GM18868 (cell line): ENCODE measurements around the gene FAM184B.

Source experiments
- ATAC-seq: cut with Tn5 transposase; IDR thresholded peaks from one replicate; pipeline ENCODE4 v1.9.1; 2021; ENCODE audit warnings: mild to moderate bottlenecking, moderate library complexity; ENCODE audit not compliant: unreplicated experiment

Gene FAM184B

GRCh38 chr4:17646693-17647092 lies 134.7 kb downstream of the FAM184B start:
- ATAC-seq, result no peak

DNA sequence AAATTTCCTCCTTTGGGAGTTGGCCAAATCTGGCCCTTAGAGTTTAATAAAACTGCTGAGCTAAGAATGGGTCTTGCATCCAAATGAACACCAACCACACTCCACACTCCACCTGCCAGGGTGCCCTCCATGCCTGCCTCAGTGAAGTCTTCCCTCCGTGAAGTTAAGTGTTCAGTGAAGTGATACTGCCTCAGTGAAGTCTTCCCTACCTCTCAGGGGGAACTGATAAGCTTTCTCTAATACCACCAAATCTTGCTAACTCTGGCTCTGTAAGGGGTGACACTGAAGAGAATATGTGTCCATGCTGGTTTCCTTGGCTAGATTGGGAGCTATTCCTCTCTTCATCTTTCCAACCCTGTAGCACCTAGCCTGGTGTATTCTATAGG lies 139.0 kb downstream of the FAM184B start:
- ATAC-seq, result no peak

DNA sequence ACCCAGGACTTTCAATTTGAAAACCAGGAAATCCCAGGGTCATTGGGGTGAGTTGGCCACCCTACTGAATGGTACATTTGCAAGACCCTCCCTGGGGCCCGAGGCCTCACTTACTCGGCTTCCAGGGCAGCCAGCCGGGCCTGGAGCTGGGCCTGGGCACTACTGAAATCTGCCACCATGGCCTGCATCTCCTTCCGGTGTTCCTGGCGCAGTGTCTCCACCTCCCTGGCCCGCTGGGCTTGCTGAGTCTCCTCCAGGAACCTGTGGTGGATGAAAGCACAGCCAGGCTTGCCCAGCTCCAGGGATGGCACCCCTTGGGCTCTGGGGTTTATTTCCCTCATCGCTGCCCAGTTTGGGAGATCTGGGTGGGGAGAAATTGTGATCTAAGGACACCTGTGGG lies 142.3 kb downstream of the FAM184B start:
- ATAC-seq, result no peak

GRCh38 chr4:17636696-17637622 lies 144.5 kb downstream of the FAM184B start:
- ATAC-seq, result peak; percentile 94

DNA sequence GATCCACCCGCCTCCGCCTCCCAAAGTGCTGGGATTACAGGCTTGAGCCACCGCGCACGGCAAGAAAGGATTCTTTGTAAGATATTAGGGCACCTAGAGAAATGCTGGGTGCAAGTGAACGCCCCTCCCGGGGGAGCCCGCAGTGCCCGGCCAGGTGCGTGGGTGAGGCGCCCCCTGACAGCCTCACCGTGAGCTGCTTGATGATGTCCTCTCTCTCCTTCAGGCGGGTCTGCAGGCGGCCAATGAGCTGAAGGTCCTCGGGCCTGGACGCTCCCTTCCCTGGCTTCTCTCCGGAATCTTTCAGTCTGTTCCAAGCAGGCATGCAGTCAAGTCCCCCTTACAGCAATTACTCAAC lies 145.1 kb downstream of the FAM184B start:
- peak; percentile 11 for ATAC-seq

- ATAC-seq, result no peak
These were observed 146.4 kb downstream of the FAM184B start for GRCh38 chr4:17635056-17635455.

- ATAC-seq, result no peak
These were observed 147.8 kb downstream of the FAM184B start for GRCh38 chr4:17633600-17633999.

GRCh38 chr4:17630228-17630627 lies 151.2 kb downstream of the FAM184B start:
- no peak for ATAC-seq

GRCh38 chr4:17624821-17625220 lies 156.6 kb downstream of the FAM184B start:
- no peak for ATAC-seq

DNA sequence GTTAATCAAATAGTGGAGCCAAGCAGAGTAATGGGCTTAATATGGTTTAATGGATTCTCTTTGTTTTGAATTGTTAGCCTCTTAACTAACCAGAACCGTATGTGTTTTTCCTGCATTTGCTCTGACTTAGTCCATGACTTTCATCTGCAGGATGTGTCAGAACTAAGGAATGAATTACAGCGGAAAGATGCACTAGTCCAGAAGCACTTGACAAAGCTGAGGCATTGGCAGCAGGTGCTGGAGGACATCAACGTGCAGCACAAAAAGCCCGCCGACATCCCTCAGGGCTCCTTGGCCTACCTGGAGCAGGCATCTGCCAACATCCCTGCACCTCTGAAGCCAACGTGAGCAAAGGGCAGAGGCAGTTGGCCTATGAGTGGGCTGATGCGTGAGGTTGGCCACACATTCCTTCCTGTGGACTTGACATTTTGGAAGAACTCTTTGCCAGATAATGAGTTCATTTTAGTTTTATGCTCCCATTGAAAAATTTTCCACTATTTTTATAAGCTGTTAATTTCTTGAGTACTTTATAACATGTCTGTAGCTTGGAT lies 157.9 kb downstream of the FAM184B start:
- ATAC-seq, result no peak

- no peak for ATAC-seq
These were observed 161.9 kb downstream of the FAM184B start for GRCh38 chr4:17619416-17620105.

DNA sequence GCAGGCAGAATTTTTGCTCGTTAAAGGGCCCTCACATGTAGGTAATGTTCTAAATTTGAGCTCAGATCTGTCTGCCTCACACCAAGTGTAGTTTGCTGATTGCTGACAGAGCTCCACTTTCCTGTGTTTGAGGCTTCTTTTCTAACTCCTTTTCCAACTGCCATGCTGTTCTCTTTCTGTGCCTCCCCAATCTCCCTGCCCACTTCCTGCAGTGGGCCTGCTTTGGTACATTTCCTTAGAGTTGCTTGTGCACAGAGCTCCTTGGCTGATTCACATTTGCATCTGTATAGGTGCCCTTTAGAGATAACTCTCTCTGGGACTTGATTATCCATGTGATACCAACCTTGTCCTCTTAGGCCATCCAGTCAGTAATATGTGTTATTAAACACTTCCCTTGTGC lies 162.5 kb downstream of the FAM184B start:
- ATAC-seq, result no peak

- ATAC-seq, result no peak
These were observed 165.1 kb downstream of the FAM184B start for GRCh38 chr4:17616283-17616682.

DNA sequence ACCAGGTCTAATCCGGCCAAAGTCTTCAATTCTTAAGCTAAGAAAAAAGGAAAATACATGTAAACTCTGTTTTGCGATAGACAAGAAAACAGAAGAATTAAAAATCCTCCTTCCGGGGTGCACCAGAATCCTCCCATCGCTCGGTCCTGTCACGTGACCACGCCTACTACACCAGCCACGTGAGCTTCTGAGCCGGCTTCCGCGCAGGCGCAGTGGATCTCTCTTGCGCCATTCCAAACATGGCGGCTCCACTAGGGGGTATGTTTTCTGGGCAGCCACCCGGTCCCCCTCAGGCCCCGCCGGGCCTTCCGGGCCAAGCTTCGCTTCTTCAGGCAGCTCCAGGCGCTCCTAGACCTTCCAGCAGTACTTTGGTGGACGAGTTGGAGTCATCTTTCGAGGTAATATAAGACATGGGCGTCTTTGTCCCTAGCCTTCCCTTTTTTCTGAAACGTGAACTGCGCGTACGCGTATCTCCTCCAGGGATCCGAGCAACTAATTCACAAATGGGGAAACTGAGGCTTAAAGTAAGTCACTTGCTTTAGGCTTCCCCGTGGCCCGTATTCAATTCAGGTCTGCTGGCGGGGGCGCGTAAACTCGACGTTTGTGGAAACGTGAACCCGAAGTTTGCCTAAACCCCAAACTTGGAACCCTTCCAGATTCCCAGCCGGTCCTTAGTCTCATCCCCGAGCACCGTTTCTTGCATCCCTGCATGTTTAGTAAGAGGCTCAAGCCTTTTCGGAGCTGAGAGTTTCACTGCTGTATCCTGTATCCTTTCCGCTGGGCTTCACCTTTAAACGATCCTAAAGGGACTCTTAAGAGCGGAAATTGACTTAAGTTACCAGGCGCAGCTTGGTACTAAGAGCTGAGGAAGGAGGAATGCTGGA lies 166.8 kb downstream of the FAM184B start, which contains the start of gene MED28:
Gene MED28 (plus strand): TSS at position 226 of the 884 bp plus-strand sequence. CDS start 14 bp downstream, at position 240.
- ATAC-seq, result peak; percentile 96

DNA sequence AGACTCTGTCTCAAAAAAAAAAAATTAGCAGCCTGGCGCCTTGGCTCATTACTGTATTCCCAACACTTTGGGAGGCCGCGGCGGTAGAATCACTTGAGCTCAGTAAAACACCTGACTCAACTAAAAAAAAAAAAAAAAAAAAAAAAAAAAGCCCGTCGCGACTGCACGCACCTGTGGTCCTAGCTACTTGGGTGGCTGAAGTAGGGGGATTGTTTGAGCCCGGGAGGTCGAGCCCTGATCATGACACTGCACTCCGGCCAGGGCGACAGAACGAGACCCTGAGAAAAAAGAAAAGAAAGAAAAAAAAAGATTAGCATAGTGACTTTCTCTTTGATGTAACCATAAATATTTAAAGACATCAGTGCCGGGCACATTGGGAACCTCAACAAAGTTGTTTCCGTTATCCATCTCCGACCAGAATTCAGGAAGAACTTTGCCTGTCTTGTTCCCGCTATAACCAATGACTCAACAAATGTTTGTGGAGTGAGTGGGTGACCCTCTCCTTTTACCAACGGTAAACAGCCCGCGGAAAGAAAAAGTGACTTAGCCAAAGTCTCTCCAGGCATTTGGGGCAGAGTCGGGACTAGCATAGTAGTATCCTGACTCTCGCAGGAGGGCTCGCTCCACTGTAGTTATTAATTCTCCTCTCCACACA lies 167.5 kb downstream of the FAM184B start:
- peak; percentile 52 for ATAC-seq

DNA sequence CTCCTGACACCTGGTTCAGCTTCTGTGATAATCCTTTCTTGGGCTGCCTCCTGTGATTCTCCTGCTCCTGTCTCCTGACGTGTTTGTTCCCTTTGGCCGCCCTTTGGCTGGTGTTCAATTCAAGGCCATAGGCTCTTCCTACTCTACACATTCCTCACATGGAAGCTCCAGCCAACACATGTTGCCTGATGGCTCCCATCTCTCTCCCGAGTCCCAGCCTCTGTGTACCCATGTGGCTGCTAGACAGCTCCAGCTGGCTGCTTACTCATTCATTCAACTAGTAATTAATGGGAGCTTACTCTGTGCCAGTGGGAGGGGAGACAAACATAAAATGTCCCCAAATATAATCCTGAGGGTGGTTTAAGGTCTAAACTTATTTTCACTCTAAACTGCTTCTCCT lies 176.2 kb downstream of the FAM184B start:
- no peak for ATAC-seq

DNA sequence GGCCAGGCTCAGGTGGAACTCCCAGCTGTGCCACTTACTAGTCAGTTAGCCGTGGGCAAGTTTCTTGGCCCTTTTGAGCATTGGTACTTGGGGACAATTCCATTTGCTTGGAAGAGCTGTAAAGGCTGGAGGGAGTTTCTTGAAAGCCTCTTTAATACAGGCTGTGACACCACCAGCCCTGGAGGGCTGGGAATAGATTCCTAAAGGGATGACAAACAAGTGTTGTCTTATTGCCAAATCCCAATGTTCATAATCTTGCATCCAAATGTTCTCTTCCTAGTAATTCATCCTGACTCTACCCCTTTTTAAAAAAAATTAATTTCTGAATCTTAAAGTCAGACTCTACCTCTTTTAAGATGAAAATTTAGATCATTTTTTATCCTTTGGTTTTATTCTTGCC lies 181.6 kb downstream of the FAM184B start:
- ATAC-seq, result no peak

DNA sequence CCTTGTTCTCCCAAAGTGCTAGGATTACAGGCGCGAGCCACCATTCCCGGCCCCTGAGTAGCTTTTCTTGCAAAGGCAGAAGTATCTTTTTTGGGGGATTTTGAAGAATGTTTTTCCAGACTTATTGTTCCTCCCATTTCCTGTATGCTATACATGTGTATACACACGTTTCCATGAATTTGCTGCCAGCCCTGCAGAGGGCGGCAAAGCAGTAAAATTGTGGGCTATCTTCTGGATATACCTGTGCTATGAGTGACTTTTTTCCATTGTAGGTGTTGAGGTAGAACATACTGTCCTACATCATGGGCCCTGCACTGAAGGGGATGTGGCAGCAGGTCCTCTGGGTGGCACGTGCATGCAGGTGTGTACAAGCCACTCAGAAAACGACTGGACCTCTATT lies 183.9 kb downstream of the FAM184B start:
- ATAC-seq, result no peak

DNA sequence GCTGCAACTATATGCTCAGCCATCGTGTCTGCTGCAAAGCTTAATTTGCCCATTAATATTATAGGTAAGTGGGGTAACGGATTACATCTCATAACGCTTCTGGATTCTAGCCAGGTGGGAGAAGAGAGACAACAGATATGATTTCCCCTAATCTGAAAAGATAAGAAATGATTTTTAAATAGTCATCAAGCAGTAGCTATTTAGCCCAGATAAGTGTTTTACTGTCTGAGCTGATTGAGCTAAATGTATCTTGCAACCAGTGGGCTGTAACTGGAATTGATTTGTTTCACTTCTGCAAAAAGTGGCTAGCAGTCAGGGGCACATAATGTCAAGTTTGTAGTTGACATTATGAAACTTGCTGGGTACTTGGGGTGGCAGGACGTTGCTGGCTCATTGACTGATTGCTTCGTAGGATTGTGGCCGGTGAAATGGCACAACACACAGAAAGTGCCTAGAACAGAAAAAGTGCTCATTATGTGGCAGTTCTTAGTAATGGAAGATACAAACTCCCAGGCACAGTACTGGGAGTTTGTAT lies 185.9 kb downstream of the FAM184B start:
- peak; percentile 91 for ATAC-seq

- no peak for ATAC-seq
These were observed 192.1 kb downstream of the FAM184B start for GRCh38 chr4:17589355-17589754.
